HCT116 (cell line): ENCODE results near the gene EEF1G. TPM values are rescaled to one million over a fixed set of nuclear protein-coding genes. Genes with fewer than 3 reads are reported as not detected.

Experiments
- ATAC-seq: fragments of 200-7000 bp; cut with Tn5 transposase; 2 replicates; pipeline ENCODE4 v1.9.1; 2020; ENCODE audit warnings: mild to moderate bottlenecking, moderate library complexity
- BruUV-seq: library from RNA; stranded (reverse); fragments of 400-500 nt; replicated peaks from 2 replicates; lab custom pipeline; 2021; lab: Mats Ljungman, UMichigan
- CTCF ChIA-PET: fragments of 300-600 bp; sonication (Branson Sonifier 250); formaldehyde crosslinking; loops from one replicate; lab custom pipeline; 2021; ENCODE audit warnings: antibody characterized with exemption; lab: Charles Lee
- POLR2A ChIA-PET: fragments of 300-600, 350-600 bp; sonication (Branson Sonifier 250); formaldehyde crosslinking; loops from one replicate; lab custom pipeline; 2021; ENCODE audit warnings: antibody characterized with exemption; lab: Charles Lee
- RAD21 ChIA-PET, 2 experiments: fragments of 300-600 bp; sonication (Branson Sonifier 250); formaldehyde crosslinking; loops; one replicate each; lab custom pipeline; 2023; ENCODE audit warnings: low total read pairs in 2 of 2; ENCODE audit not compliant: uncharacterized antibody in 2 of 2, unreplicated experiment in 2 of 2, low non-redundant PET in 1 of 2; lab: Charles Lee
- DNase-seq: peaks from one replicate; pipeline ENCODE4 v3.0.0-alpha.2; 2010; ENCODE audit warnings: low read depth, low spot score
- H2AFZ ChIP-seq: fragments of 200-600 bp; shearing (Covaris generic), sonication (generic); 2 replicates; pipeline ENCODE4 v1.6.1; 2017; ENCODE audit warnings: low read depth, mixed run types, mixed read lengths, antibody characterized with exemption, low read length; ENCODE audit not compliant: poor library complexity, severe bottlenecking
- H3K27ac ChIP-seq: 2 replicates; pipeline ENCODE4 v1.5.1; 2012; ENCODE audit warnings: low read depth, low read length
- H3K27me3 ChIP-seq: fragments of 200-600 bp; sonication (generic); 2 replicates; pipeline ENCODE4 v1.6.1; 2016; ENCODE audit warnings: mixed run types, low read length, mixed read lengths; ENCODE audit not compliant: insufficient read depth
- H3K36me3 ChIP-seq, 2 experiments: fragments of 200-500 bp in 1 of 2; fragments of 200-600 bp in 1 of 2; sonication (Bioruptor generic) in 1 of 2; sonication (generic) in 1 of 2; 2 replicates each; pipeline versions ENCODE4 v1.5.1 to v1.6.1; 2014 to 2016; ENCODE audit warnings: low read length in 2 of 2, inconsistent platforms in 1 of 2, mixed read lengths in 1 of 2, mixed run types in 1 of 2; ENCODE audit not compliant: insufficient read depth in 2 of 2, control insufficient read depth in 1 of 2
- H3K4me1 ChIP-seq, 2 experiments: fragments of 200-600 bp in 1 of 2; sonication (generic) in 1 of 2; 2 replicates each; pipeline versions ENCODE4 v1.5.1 to v1.6.1; 2012 to 2017; ENCODE audit warnings: low read length in 2 of 2, inconsistent platforms in 1 of 2, mild to moderate bottlenecking in 1 of 2, mixed read lengths in 1 of 2, mixed run types in 1 of 2, moderate library complexity in 1 of 2; ENCODE audit not compliant: insufficient read depth in 2 of 2, control insufficient read depth in 1 of 2
- H3K4me2 ChIP-seq: fragments of 200-600 bp; sonication (generic); 2 replicates; pipeline ENCODE4 v1.6.1; 2017; ENCODE audit warnings: mixed run types, low read length, mixed read lengths
- H3K4me3 ChIP-seq, 2 experiments: fragments of 200-600 bp in 1 of 2; sonication (generic) in 1 of 2; replicated peaks in 1 of 2; 2 replicates each; pipeline ENCODE4 v1.5.1; 2011 to 2016; ENCODE audit warnings: low read length in 2 of 2, control low read depth in 1 of 2, low read depth in 1 of 2, mild to moderate bottlenecking in 1 of 2, mixed read lengths in 1 of 2, mixed run types in 1 of 2
- H3K79me2 ChIP-seq: fragments of 200-600 bp; sonication (generic); 2 replicates; pipeline ENCODE4 v1.6.1; 2017; ENCODE audit warnings: mild to moderate bottlenecking, mixed run types, low read length, moderate library complexity, mixed read lengths; ENCODE audit not compliant: insufficient read depth
- H3K9ac ChIP-seq: fragments of 200-600 bp; sonication (generic); 2 replicates; pipeline ENCODE4 v1.6.1; 2016; ENCODE audit warnings: low read length, mixed read lengths
- H3K9me2 ChIP-seq: fragments of 200-600 bp; sonication (generic), shearing (Covaris generic); 2 replicates; pipeline ENCODE4 v1.6.1; 2017; ENCODE audit warnings: mixed run types, mild to moderate bottlenecking, moderate library complexity; ENCODE audit not compliant: insufficient read depth
- H3K9me3 ChIP-seq, 2 experiments: fragments of 200-500 bp in 1 of 2; fragments of 200-600 bp in 1 of 2; sonication (Bioruptor generic) in 1 of 2; sonication (generic) in 1 of 2; 2 replicates each; pipeline ENCODE4 v1.6.1; 2014 to 2017; ENCODE audit warnings: low read length in 2 of 2, mixed read lengths in 2 of 2, inconsistent platforms in 1 of 2, low read depth in 1 of 2, mild to moderate bottlenecking in 1 of 2, mixed run types in 1 of 2, moderate library complexity in 1 of 2; ENCODE audit not compliant: control insufficient read depth in 1 of 2, insufficient read depth in 1 of 2
- H4K20me1 ChIP-seq: fragments of 200-600 bp; sonication (generic), shearing (Covaris generic); 2 replicates; pipeline ENCODE4 v1.6.1; 2017; ENCODE audit warnings: mixed run types, mild to moderate bottlenecking, moderate library complexity; ENCODE audit not compliant: insufficient read depth
- CTCF ChIP-seq, 3 experiments: fragments of 200-600 bp in 1 of 3; sonication (generic) in 1 of 3; IDR thresholded peaks in 2 of 3; conservative IDR thresholded peaks in 1 of 3; 2 replicates each; pipeline ENCODE4 v1.5.1; 2012 to 2017; ENCODE audit warnings: low read depth in 2 of 3, low read length in 2 of 3, antibody characterized with exemption in 1 of 3, borderline replicate concordance in 1 of 3, control low read depth in 1 of 3, mild to moderate bottlenecking in 1 of 3, mixed read lengths in 1 of 3, mixed run types in 1 of 3, moderate library complexity in 1 of 3; ENCODE audit not compliant: insufficient read depth in 1 of 3
- EGR1 ChIP-seq: IDR thresholded peaks from 2 replicates; pipeline ENCODE4 v1.6.1; 2012; ENCODE audit warnings: low read depth
- FOSL1 ChIP-seq: IDR thresholded peaks from 2 replicates; pipeline ENCODE4 v1.6.1; 2012; ENCODE audit warnings: low read depth
- SP1 ChIP-seq: IDR thresholded peaks from 2 replicates; pipeline ENCODE4 v1.6.1; 2012; ENCODE audit warnings: low read depth
- YY1 ChIP-seq: IDR thresholded peaks from 2 replicates; pipeline ENCODE4 v1.6.1; 2011; ENCODE audit warnings: low read length, low read depth, moderate library complexity, mild to moderate bottlenecking; ENCODE audit not compliant: insufficient replicate concordance; ENCODE audit errors: extremely low read depth
- intact Hi-C: fragments of 100-400 bp; cut with micrococcal nuclease; formaldehyde crosslinking; loops from 2 replicates; pipeline ENCODE4 v1.10.0; 2022
- total RNA-seq: library from RNA; stranded (reverse); gene quantifications from one replicate; pipeline ENCODE4 v1.2.1, GENCODE V29; 2021; ENCODE audit not compliant: unreplicated experiment

EEF1G gene
- total RNA-seq, 1 experiment from 2014 or later: 1,901 TPM

GRCh38 chr11:62593434-62594044 is 19.8 kb upstream of the EEF1G start:
- H3K4me3 ChIP-seq: no peak overlapping the region
- intact Hi-C loops: loop anchor here (5.0 kb wide), 2 partner anchors 59 to 79 kb away; partner anchors contain the start of genes INTS5, LBHD1 and UQCC3
- ChIA-PET CTCF (interaction anchor here (0.8 to 2.9 kb wide), 7 partner anchors 8 to 199 kb away, joined by 3 to 20 read pairs (median 5); partner anchors contain the start of genes EML3 and MTA2), RAD21 (no interaction called here), POLR2A (interaction anchor here (1.1 to 3.6 kb wide), 6 partner anchors 9 to 169 kb away, joined by 3 to 52 read pairs (median 24); partner anchors contain the start of genes B3GAT3, C11orf98, CSKMT and EEF1G)
- H3K36me3 ChIP-seq: peaks cover 41 to 59% of the 10 kb centered on the region in 2 experiments; a peak in 3 of 4 replicates
- no peaks in the 10 kb centered on the region for H3K9me2 ChIP-seq
- H3K27ac ChIP-seq: peak overlapping the region; percentile 49; the same call in 1 of the 2 replicates
- peaks cover 24 to 40% of the 10 kb centered on the region in 2 experiments for H3K4me1 ChIP-seq
- no peak overlapping the region for H3K4me2 ChIP-seq
- no peaks in the 10 kb centered on the region for H3K27me3 ChIP-seq
- H3K9ac ChIP-seq: no peak overlapping the region
- H3K79me2 ChIP-seq: peaks cover 61% of the 10 kb centered on the region
- no peaks in the 10 kb centered on the region for H3K9me3 ChIP-seq
- no peak overlapping the region for H2AFZ ChIP-seq
- BruUV-seq: no TSS peak
- ATAC-seq: peak; percentile 46
- peak; percentile 45 for TF ChIP-seq YY1
- TF ChIP-seq CTCF (IDR thresholded peaks at IDR 0.05 in 2 of 3, conservative IDR thresholded peaks at IDR 0.05 in 1 of 3; ENCODE audit: borderline replicate concordance in 1 of 3, insufficient read depth in 1 of 3, low read depth in 2 of 3, low read length in 2 of 3): peak in 2 of 3 experiments; percentile 69 to 83; a peak in 4 of 6 replicates
- no peak for TF ChIP-seq EGR1
- no peak for TF ChIP-seq FOSL1
- TF ChIP-seq SP1: no peak
- DNase-seq: no peak
- no peaks in the 10 kb centered on the region for H4K20me1 ChIP-seq
